IPS-11a (cell line): ENCODE measurements around the gene MYLK3.

ENCODE experiments used
- H3K4me3 ChIP-seq: one replicate; pipeline ENCODE4 v1.5.1; 2013; ENCODE audit warnings: low read depth, low read length, control low read depth

The MYLK3 gene

DNA sequence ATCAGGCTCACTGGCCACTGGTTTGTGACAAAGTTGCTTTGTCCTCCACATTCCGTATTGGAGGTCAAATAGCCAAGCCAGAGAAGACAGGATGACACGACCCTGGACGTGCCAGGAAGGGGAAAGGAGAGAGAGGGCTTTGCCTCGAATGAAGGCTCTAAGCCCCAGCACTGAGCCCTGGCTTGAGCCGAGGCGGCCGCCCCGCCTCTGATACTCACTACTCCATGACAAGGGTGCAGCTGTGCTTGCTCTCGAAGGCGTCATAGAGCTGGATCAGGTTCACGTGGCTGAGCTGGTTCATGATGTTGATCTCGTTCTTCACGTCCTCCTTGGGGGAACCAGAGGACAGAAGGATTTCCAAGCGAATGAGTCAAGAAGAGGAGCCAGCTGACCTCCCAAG is 19.3 kb downstream of the MYLK3 start:
- H3K4me3 ChIP-seq, result no peak overlapping the region

DNA sequence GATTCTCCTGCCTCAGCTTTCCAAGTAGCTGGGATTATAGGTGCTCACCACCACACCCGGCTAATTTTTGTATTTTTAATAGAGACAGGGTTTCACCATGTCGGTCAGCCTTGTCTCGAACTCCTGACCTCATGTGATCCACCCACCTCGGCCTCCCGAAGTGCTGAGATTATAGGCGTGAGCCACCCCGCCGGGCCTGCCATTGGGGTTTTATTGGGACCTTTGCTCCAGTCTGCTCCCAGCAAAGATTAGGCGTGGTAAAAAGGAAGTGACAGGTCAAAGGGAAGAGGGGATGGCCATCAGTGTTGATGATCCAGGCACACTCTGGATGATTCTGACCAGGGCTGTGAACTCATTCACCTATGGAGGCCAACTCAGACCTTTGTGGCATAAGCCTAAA is 20.5 kb downstream of the MYLK3 start:
- no peak overlapping the region for H3K4me3 ChIP-seq

DNA sequence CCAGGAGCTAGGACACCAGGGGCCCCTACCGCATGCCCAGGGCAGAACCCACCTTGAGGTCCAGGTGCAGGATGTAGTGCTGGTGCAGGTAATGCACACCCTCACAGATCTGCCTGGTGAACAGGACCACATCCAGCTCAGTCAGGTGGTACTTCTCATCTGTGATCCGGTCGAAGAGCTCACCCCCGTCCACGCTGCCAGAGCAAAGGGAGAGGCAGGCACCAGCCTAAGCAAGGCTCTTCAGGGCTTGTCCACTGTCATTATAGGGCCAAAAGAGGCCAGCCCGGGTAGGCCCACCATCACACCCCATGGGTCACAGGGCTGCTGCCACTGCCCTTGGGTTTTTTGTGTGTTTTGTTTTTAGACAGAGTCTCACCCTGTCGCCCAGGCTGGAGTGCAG is 21.0 kb downstream of the MYLK3 start:
- no peak overlapping the region for H3K4me3 ChIP-seq

DNA sequence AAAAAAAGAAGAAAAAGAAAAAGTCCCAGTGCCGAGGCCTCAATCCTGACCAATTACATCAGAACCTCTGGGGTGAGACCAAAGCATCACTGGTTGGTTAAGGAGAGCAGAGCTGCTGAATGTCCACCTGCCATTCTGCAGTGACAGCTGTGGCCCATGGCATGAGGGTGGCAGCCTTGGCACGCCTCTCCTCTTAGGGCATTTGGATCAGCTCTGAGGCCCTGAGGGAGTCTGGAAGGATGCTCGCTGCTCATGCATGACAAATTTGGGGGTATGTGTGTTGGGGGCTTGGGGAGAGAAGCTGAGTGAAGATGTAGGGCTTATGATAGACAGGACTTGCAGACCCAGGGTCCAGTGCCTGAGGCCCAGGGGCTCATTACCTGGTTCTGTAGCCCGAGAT is 26.3 kb downstream of the MYLK3 start:
- H3K4me3 ChIP-seq, result no peak overlapping the region

DNA sequence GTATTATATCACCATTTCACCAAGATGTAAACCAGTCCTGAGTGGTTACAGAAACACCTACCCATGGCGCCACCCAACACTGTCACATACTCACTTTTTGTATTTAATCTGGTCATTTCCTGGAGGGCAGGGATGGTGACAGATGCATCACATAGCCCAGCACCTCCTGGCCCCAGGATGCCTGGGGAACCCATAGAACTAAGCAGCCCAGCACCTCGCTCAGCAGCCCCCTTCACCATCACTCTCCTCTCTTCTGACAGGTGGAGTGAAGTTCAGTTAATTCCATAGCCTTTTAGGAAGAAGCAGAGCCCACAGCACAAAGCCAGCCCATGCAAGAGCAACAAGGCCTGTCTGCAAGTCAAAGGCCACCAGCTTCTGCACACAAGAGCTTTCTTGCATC is 27.5 kb downstream of the MYLK3 start:
- no peak overlapping the region for H3K4me3 ChIP-seq

DNA sequence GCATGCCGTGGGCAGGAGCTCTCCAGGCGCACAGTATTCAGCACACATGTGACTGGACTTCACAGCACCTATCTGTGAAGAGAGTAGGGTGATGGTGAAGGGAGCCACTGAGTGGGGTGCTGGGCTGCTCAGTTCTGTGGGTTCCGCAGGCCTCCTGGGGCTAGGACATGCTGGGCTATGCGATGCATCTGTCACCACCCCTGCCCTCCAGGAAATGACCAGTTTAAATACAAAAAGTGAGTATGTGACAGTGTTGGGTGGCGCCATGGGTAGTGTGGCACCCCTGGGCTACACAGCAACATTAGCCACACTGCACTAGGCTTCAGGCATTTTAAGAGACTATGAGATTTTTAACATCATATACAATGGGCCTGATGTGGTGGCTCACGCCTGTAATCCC is 28.6 kb downstream of the MYLK3 start:
- no peak overlapping the region for H3K4me3 ChIP-seq

DNA sequence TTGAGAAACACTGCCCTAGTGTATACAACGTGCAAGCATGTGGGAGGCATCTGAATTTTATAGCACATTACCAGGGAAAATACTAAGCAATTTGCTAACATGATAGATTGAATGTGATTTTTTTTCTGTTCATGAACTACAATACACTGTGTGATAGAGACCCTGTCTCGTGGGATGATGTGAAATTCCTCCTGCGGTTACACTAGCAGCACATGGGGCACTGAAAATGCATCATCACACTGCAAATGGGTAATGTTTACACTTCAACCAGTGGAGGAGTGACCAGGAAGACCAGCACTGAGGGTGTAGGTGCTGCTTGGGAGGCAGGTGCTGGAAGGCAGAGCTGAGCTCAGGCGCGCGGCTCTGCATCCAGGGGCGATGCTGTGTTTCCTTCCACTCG is 29.9 kb downstream of the MYLK3 start:
- H3K4me3 ChIP-seq, result no peak overlapping the region

DNA sequence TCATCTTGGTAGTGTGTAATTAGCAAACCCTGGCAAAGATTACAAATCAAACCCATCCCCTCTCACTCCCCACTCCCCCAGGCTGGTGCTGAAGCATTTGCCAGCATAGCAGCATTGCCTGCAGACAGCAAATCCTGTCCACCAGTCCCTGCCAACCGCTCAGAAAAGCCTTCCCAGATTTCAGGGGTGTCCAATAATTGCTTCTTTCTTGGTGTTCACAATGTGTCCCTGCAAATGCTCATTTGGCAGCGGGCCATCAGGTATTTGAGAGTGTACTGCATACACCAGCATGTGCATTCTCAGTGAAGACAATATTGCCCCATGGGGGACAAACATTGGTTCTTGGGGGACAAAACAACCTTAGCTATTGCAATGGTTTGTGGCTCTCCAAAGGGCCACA is 30.5 kb downstream of the MYLK3 start:
- H3K4me3 ChIP-seq, result no peak overlapping the region

DNA sequence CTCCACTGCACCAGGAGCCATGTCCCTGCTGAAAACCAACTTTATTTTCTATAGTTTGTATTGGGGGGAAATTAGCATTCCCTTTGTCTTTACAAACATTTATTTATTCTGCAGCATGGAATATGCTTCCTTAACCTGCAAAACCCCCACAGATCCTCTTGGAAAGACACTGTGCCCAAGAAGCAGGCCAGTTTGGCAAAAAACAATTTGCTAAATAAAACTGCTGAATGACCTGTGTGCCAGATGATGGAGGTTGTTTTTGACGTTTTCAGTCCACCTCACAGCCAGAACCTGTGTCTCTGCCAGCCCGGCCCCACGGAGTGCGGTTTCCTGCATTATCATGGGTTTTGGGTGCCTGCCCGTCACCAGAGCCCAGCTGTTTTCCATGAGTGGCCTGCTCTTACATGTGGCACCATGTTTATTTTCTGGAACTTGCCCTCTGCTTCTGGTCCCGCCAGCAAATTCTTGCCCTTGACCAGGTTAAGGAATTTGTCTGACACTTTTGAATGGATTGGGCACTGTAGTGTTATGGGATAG is 32.3 kb downstream of the MYLK3 start:
- H3K4me3 ChIP-seq, result no peak overlapping the region

DNA sequence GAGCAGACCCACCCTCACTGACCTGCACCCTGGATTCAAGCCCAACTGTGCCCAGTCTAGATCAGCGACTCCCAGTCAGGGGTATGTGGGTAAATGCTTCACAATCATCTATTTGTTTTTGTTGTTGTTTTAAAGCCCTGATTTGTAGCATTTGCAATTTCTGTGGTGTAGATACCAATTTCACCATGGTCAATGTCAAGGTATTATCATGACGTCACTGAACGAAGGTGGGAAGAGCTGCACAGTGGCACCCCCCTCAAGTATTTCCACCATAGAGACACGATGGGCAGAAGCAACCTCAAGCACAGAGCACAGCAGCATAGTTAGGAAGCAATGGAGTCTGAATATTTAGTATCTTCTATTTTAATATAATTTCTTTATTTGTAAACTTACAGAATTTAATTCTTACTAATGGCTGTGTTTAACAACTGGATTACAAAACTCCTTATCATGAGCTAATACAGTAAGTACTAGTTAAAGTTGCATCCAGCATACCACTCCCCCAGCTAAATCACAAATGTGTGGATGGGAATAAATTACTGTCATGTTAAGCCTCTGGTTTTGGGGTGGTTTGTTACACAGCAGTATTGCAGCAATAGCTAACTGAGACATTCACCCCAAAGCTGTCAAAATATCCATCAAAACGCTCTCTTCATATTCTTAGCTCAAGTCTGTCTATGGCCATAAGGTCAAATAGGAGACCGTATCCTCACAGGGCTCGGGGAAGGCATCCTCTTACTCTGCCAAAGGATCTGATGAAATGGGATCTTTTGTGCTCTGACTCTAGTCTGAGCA is 33.1 kb downstream of the MYLK3 start:
- H3K4me3 ChIP-seq, result no peak overlapping the region

DNA sequence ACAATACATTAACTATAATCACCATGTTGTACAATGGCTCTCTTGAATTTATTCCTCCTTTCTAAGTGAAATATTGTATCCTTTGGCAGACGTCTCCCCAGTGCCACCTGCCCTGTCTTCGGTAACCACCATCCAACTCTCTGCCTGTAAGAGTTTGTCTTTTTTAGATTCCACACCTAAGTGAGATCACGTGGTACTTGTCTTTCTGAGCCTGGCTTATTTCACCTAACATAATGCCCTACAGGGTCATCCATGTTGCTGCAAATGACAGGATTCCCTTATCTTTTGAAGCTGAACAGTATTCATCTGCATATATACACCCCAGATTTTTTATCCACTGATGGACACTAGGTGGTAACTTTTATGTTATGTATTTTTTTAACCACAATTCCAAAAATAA is 34.5 kb downstream of the MYLK3 start:
- H3K4me3 ChIP-seq, result no peak overlapping the region

DNA sequence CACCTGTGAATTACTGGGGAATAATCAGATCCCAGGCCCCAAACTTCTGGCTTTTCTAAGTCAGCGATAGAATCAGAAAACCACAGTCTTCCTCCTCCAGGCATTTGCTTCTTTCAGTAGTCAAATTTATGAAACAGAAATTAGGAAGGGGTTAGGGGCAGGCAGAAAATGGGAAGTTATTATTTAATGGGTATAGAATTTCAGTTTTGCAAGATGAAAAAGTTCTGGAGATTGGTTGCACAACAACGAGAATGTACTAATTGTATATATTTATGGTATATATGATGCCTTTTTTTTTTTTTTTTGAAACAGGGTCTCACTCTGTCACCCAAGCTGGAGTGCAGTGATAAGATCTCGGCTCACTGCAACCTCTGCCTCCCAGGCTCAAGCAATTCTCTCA is 35.2 kb downstream of the MYLK3 start:
- no peak overlapping the region for H3K4me3 ChIP-seq

DNA sequence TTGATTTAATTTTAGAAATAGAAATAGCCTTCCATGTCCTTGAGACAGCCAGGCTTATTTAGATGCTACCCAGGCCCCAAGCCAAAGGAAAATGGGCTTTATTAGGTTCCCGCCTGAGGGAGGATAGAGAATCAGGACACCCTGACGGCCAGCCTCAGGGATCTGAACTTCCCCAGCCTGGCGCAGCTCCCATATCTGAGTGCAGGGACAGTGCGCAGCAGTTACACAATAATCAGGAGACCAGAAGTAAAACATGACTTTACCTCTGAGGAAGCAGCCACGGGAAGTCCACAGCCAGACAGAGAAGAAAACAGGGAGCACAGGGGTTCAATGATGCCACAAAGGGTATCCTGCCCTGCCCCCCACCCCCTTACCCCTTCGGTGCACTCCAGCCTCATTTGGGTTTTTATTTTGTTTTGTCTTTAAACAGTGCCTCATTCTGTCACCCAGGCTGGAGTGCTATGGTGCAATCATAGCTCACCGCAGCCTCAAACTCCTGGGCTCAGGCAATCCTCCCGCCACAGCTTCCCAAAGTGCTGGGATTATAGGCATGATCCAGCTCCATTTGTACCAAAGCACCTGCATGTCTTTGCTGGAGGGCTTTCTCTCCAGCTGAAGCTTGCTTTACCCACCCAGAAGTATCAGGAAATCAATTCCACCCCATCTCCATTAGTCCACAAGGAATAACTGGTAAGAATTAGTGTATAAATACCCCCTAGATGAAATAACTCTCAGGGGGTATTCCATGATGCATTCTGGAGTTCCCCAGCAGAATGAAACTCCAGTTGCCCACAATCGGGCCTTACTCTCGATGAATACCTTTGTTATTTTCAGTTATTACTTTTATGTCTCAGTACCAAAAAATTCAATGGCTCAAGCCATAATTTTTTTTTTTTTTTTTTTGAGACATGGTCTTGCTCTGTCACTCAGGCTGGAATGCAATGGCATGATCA is 36.8 kb downstream of the MYLK3 start:
- no peak overlapping the region for H3K4me3 ChIP-seq

DNA sequence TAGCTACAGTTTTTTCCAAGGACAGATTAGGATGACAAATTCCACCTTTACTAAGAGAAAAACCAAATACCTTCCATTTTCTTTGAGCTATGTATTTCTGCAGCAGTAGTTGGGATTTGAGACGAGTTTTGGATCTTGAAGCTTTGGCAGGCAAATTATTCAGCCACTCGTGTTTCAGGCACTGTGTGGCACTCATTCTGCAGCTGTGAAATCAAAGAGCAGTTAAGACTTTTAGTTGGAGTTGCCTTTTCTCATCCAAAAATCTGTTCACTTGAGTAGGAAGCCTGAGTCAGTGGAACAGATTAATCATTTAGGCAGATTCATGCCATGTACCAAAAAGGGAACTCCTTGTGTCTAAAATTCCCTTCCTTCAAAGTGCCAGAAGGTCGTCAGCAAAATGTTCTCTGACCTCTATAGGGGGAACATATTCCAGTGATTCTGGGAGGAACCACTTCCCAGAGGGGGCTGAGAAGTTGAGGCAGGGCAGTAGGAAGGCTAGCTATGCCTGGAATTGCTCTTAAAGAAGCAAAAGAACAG is 38.6 kb downstream of the MYLK3 start:
- H3K4me3 ChIP-seq, result no peak overlapping the region

DNA sequence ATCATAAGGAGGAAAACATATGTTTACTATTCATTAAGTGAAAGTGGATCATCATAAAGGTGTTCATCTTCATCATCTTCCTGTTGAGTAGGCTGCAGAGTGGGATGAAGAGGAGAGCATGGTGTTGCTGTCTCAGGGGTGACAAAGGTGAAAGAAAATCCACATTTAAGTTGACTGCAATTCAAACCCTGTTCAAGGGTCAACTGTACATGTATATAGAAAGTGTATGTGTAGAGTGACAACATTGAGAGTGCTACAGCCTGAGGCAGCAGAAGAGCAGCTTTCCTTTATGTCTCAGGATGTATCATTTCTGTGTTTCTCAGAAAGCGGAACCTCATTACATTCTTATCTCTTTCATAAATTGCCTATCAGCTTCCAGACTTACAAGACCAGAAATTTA is 41.5 kb downstream of the MYLK3 start:
- no peak overlapping the region for H3K4me3 ChIP-seq

DNA sequence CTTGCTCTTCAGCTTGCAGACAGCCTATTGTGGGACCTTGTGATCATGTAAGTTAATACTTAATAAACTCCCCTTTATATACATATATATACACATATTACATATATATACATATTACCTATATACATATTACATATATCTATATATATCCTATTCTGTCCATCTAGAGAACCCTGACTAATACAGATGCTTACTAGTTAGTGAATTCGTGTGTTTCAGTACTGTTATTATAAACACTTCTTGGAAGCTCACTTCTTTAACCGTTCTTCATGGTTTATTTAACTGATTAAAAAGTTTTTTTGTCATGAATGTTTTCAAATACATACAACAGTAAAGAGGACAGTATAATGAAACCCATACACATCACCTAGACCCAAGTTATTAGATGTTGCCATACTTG is 46.1 kb downstream of the MYLK3 start:
- no peak overlapping the region for H3K4me3 ChIP-seq

DNA sequence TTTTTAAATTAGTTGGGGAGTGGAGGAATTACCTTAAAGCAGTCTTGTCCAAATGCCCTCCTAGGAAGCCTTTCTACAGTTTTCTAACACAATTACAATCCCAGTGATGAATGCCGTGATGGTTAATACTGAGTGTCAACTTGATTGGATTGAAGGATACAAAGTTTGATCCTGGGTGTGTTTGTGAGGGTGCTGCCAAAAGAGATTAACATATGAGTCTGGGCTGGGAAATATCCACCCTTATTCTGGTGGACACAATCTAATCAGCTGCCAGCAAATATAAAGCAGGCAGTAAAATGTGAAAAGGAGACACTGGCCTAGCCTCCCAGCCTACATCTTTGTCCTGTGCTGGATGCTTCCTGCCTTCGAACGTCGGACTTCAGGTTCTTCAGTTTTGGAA is 46.5 kb downstream of the MYLK3 start:
- H3K4me3 ChIP-seq, result no peak overlapping the region

DNA sequence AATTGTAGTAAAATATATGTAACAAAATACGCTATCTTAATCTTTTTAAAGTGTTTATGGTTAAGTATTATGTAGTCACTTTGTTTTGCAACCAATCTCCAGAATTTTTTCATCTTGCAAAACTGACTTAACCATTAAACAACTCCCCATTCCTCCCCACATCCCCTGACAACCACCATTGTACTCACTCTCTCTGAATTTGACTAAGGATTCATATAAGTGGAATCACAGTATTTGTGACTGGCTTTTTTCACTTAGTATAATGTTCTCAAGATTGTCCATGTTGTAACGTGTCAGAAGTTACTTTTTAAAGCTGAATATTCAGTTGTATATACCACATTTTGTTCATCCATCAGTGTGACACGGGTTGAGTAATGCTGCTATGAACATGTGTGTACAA is 48.1 kb downstream of the MYLK3 start:
- H3K4me3 ChIP-seq, result no peak overlapping the region

DNA sequence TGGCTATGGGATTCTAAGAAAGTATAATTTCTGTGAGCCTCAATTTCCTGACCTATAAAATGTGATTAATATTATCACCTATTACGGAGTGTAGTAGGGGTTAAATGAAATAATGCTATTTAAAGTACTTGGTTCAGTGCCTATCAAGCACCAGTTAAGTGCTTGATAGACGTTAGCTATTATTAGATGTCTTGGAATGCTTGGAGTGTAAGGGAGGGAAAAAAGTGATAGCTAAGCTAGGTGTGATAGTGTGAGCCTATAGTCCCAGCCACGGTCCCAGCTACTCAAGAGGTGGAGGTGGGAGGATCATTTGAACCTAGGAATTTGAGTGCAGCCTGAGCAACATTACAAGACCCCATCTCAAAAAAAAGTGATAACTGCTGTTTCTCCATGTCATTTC is 51.2 kb downstream of the MYLK3 start:
- no peak overlapping the region for H3K4me3 ChIP-seq

DNA sequence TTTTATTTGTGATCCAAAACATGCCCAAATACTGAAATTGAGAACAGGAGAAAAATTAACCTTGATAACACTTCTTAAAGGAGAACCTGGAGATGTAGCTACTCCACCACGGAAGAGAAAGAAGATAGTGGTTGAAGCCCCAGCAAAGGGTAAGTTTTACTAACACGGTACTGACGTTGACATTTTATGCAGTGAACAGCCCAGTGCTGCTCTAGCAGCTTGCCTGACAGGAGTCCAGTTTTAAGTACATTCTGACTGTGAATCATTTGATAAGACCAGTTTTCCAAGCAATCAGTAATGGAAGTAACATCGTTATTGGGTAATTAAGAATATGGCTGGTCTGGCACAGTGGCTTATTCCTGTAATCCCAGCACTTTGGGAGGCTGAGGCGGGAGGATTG is 52.2 kb downstream of the MYLK3 start:
- no peak overlapping the region for H3K4me3 ChIP-seq

DNA sequence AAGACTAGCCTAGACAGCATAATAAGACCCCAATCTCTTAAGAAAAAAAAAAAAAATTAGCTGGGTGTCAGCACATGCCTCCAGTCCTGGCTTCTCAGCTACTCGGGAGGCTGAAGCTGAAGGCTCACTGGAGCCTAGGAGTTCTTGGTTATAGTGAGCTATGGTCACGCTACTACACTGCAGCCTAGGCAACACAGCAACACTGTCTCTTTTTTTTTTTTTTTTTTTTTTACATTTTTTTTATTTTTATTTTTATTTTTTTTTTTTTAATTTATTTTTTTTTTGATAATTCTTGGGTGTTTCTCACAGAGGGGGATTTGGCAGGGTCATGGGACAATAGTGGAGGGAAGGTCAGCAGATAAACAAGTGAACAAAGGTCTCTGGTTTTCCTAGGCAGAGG is 54.5 kb downstream of the MYLK3 start:
- H3K4me3 ChIP-seq, result no peak overlapping the region

DNA sequence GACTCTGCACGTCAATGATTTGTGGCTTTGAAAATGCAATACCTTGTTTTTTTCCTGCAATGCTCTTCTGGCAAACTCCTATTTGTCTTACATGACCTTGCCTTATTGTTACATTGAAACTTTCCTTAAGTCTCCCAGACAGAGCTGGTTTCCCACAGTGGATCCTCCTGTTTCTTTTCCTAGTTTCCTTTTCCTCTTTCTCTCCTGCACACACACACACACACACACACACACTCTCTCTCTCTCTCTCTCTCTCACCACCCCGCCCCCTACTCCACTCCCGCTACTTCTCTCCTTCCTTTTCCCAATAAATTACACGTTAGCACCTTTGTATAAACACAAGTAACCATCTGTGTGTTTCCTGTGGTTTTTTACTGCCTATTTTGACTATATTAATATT is 56.4 kb downstream of the MYLK3 start:
- H3K4me3 ChIP-seq, result no peak overlapping the region
